Ascending aorta (tissue), 2 donors: Measurements from ENCODE around the gene DYNLT1. TPM values are rescaled to one million over a fixed set of nuclear protein-coding genes. Genes with fewer than 3 reads are reported as not detected.
"Not testable (repeated sequence)": the region's sequence is repeated elsewhere in the genome, so short reads cannot be mapped to it uniquely, and the experiment has no call there.

Experiments
- DNase-seq, 2 donors: peaks; one replicate each; pipeline ENCODE4 v3.0.0-alpha.2; 2019; ENCODE audit warnings: low spot score in 2 of 2
- H3K27ac ChIP-seq, 2 donors: fragments of 200-600 bp; sonication (generic); one replicate each; pipeline ENCODE4 v1.5.1; 2016 to 2017; ENCODE audit warnings: mild to moderate bottlenecking in 1 of 2
- H3K27me3 ChIP-seq: fragments of 200-600 bp; sonication (generic); one replicate; pipeline ENCODE4 v1.5.1; 2017
- H3K36me3 ChIP-seq, 2 donors: fragments of 200-600 bp; sonication (generic); one replicate each; pipeline ENCODE4 v1.5.1; 2016
- H3K4me1 ChIP-seq, 2 donors: fragments of 200-600 bp; sonication (generic); one replicate each; pipeline ENCODE4 v1.5.1; 2016 to 2017; ENCODE audit warnings: mild to moderate bottlenecking in 1 of 2
- H3K4me3 ChIP-seq, 2 donors: fragments of 200-600 bp; sonication (generic); one replicate each; pipeline ENCODE4 v1.5.1; 2016 to 2017; ENCODE audit warnings: mild to moderate bottlenecking in 1 of 2
- H3K9me3 ChIP-seq, 2 donors: fragments of 200-600 bp; sonication (generic); one replicate each; pipeline ENCODE4 v1.5.1; 2016
- CTCF ChIP-seq, 3 experiments: fragments of 200-600 bp in 2 of 3; fragments of 450-650 bp in 1 of 3; sonication (generic) in 2 of 3; IDR thresholded peaks; one replicate each; pipeline ENCODE4 v1.5.1; 2016 to 2019; ENCODE audit warnings: antibody characterized with exemption in 3 of 3, mild to moderate bottlenecking in 1 of 3, moderate library complexity in 1 of 3
- intact Hi-C: fragments of 100-400 bp; cut with DNase I; formaldehyde crosslinking; loops from one replicate; pipeline ENCODE4 v1.15.1; 2023
- total RNA-seq: library from RNA; depleted of rRNA; stranded (reverse); fragments of >200 nt; gene quantifications from one replicate; pipeline ENCODE4 v1.1.0, GENCODE V29; 2016

Gene DYNLT1
- total RNA-seq, 1 donor from 2014 or later, result 5.7 TPM

GRCh38 chr6:158674342-158675131 lies 30.0 kb upstream of the DYNLT1 start:
- TF ChIP-seq CTCF (IDR thresholded peaks at IDR 0.05), result no peak
- Histone ChIP-seq H3K27ac (no peak overlapping the region), H3K36me3 (no peaks in the 10 kb centered on the region), H3K4me3 (no peak overlapping the region), H3K4me1 (no peaks in the 10 kb centered on the region), H3K9me3 (no peaks in the 10 kb centered on the region), H3K27me3 (no peaks in the 10 kb centered on the region)
- DNase-seq, result no peak
- intact Hi-C loops, result no loop called here

GRCh38 chr6:158672726-158673125 lies 28.2 kb upstream of the DYNLT1 start:
- Histone ChIP-seq H3K27me3 (no peaks in the 10 kb centered on the region), H3K4me1 (no peaks in the 10 kb centered on the region), H3K36me3 (no peaks in the 10 kb centered on the region), H3K9me3 (no peaks in the 10 kb centered on the region), H3K27ac (no peak overlapping the region), H3K4me3 (no peak overlapping the region)
- no peak for TF ChIP-seq CTCF (IDR thresholded peaks at IDR 0.05)
- DNase-seq, result no peak
- intact Hi-C loops, result no loop called here

- H3K27me3 ChIP-seq, DNase-seq, intact Hi-C loops, H3K9me3 ChIP-seq, H3K36me3 ChIP-seq, H3K4me1 ChIP-seq, H3K27ac ChIP-seq, H3K4me3 ChIP-seq: not testable (repeated sequence)
These were observed 27.6 kb upstream of the DYNLT1 start for GRCh38 chr6:158672119-158672518.

GRCh38 chr6:158669145-158670035 lies 24.8 kb upstream of the DYNLT1 start:
- intact Hi-C loops, result no loop called here
- no peaks in the 10 kb centered on the region for H3K9me3 ChIP-seq

GRCh38 chr6:158668707-158669103 lies 24.2 kb upstream of the DYNLT1 start:
- H3K36me3 ChIP-seq, result no peaks in the 10 kb centered on the region
- no peak overlapping the region for H3K4me3 ChIP-seq
- no peak overlapping the region for H3K27ac ChIP-seq
- H3K4me1 ChIP-seq, result no peaks in the 10 kb centered on the region
- no peak for TF ChIP-seq CTCF (IDR thresholded peaks at IDR 0.05)
- H3K9me3 ChIP-seq, result no peaks in the 10 kb centered on the region
- peak in 1 of 2 donors; percentile 27 for DNase-seq
- intact Hi-C loops, result no loop called here
- no peaks in the 10 kb centered on the region for H3K27me3 ChIP-seq

More at GRCh38 chr6:158669145-158670035, 24.8 kb upstream of the DYNLT1 start:
- Histone ChIP-seq H3K27me3 (no peaks in the 10 kb centered on the region), H3K27ac (no peak overlapping the region), H3K4me3 (no peak overlapping the region), H3K36me3 (no peaks in the 10 kb centered on the region), H3K4me1 (no peaks in the 10 kb centered on the region)
- no peak for DNase-seq
- no peak for TF ChIP-seq CTCF (IDR thresholded peaks at IDR 0.05)
